ENCODE data around the gene POMGNT1. TPM values are rescaled to one million over a fixed set of nuclear protein-coding genes. Genes with fewer than 3 reads are reported as not detected.

The POMGNT1 gene
- total and polyA plus RNA-seq, 2 of the 8 experiments (the other 6 are each of a cell fraction or from before 2014, with no cell fraction given), result 28.0 to 40.3 TPM

DNA sequence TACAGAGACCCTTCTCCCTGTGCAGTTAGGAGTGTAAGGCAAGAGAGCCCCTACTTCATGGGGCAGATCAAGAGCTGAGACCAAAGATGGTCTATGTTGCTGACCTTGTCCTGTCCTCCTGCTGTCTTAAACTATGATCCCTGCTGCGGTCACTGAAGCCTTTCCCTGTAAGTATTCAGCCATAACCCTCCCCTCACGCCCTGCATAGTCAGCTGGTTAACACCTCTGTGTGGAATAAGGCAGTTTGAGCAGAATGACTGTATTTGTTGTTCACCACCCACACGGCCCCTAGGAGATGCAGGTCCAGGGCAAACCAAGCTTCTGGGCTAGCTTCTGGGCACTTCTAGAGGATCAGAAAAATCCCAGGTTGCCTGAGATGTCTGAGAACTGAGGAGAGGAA is 23.0 kb downstream of the POMGNT1 start:
- H2AFZ ChIP-seq (ENCODE audit: low read length), result peak overlapping the region; percentile 24; the same call in 1 of the 2 replicates
- POLR2A ChIA-PET (ENCODE audit: partially characterized antibody), result interaction anchor here (0.8 to 1.2 kb wide), 2 partner anchors 36 to 139 kb away, joined by 3 read pairs; no protein-coding TSS in a partner anchor

More for the DNA sequence above, 23.0 kb downstream of the POMGNT1 start:
- Histone ChIP-seq H3K79me1 (ENCODE audit: low read depth, low read length) (0 out of 2 replicates have a peak, but pooled peaks cover 3% of the 10 kb centered on the region), H3K18ac (ENCODE audit: extremely low read depth, low read length) (peak overlapping the region; percentile 15; the same call in 1 of the 2 replicates), H4K20me1 (replicated peaks in 1 of 2; ENCODE audit: control insufficient read depth in 1 of 2, insufficient read depth in 2 of 2, low read length in 2 of 2) (peaks cover 0 to 4% of the 10 kb centered on the region in 2 experiments), H2BK12ac (ENCODE audit: low read depth, low read length) (no peak overlapping the region), H3K4ac (replicated peaks; ENCODE audit: insufficient read length, low read depth, low read length) (no peak overlapping the region), H3K4me1 (replicated peaks in 1 of 4; ENCODE audit: control insufficient read depth in 3 of 4, insufficient read depth in 4 of 4, low read length in 3 of 4) (peaks cover 6 to 25% (median 13%) of the 10 kb centered on the region in 4 experiments), H4K91ac (replicated peaks; ENCODE audit: insufficient read length, low read length) (no peak overlapping the region), H3K9ac (replicated peaks in 1 of 4; ENCODE audit: extremely low read depth in 1 of 4, low read depth in 3 of 4, low read length in 3 of 4) (no peak overlapping the region), H2BK5ac (ENCODE audit: low read depth, low read length) (no peak overlapping the region), H2BK15ac (ENCODE audit: low read length) (no peak overlapping the region), H2BK20ac (ENCODE audit: low read length) (no peak overlapping the region), H2AK5ac (ENCODE audit: low read depth, low read length) (no peak overlapping the region), H3K23me2 (ENCODE audit: low read depth, low read length) (peaks cover 2% of the 10 kb centered on the region; the same call in 1 of the 2 replicates), H3K4me2 (ENCODE audit: insufficient read depth in 1 of 2, low read depth in 2 of 2, low read length in 2 of 2) (no peak overlapping the region), H3K14ac (ENCODE audit: insufficient read length) (no peak overlapping the region), H3K36me3 (ENCODE audit: control insufficient read depth in 2 of 4, insufficient read depth in 4 of 4, low read length in 3 of 4) (no peaks in the 10 kb centered on the region), H3K9me3 (ENCODE audit: insufficient read depth in 2 of 2, low read depth in 1 of 2, low read length in 1 of 2) (no peaks in the 10 kb centered on the region), H3K4me3 (ENCODE audit: extremely low read depth in 1 of 4, insufficient read depth in 2 of 4, low read depth in 3 of 4, low read length in 4 of 4) (no peak overlapping the region), H4K5ac (ENCODE audit: insufficient read length, low read depth, low read length) (no peak overlapping the region), H3K27ac (ENCODE audit: low read depth, low read length) (no peak overlapping the region), H3K23ac (ENCODE audit: insufficient read length) (no peak overlapping the region), H3K79me2 (ENCODE audit: control insufficient read depth in 1 of 2, insufficient read depth in 2 of 2, low read length in 2 of 2) (no peaks in the 10 kb centered on the region), H4K8ac (ENCODE audit: extremely low read depth, insufficient read depth, low read length) (no peak overlapping the region), H3K56ac (replicated peaks; ENCODE audit: insufficient read length, low read depth, low read length) (no peak overlapping the region), H3K27me3 (replicated peaks in 1 of 4; ENCODE audit: control insufficient read depth in 3 of 4, extremely low read depth in 1 of 4, insufficient read depth in 3 of 4, low read length in 3 of 4) (no peaks in the 10 kb centered on the region; a peak in 1 of 7 replicates), H2BK120ac (replicated peaks; ENCODE audit: low read depth, low read length) (no peak overlapping the region)
- CTCF ChIA-PET (ENCODE audit: partially characterized antibody), result interaction anchor here (0.6 to 2.1 kb wide), 2 partner anchors 12 to 138 kb away, joined by 3 to 13 read pairs; no protein-coding TSS in a partner anchor
- FAIRE-seq (no peak), DNase-seq (ENCODE audit: low read depth in 1 of 2, low spot score in 2 of 2) (no peak)
- WGBS, 2 experiments (ENCODE audit: extremely low coverage in 1 of 2, insufficient coverage in 1 of 2, insufficient read length in 1 of 2, insufficient replicate concordance in 2 of 2, low coverage in 1 of 2, low lambda C conversion rate in 2 of 2, missing lambda C conversion rate in 1 of 2), result 84% methylated on average over 3 of the region's 3 CpGs; no CpG with 5 or more reads in 1 of the 2 experiments
- no peak for TF ChIP-seq MAFK (IDR thresholded peaks at IDR 0.05; ENCODE audit: low read depth, low read length)
